GM12865 (cell line): ENCODE results near the gene SERP1.
"Not testable (repeated sequence)": the region's sequence is repeated elsewhere in the genome, so short reads cannot be mapped to it uniquely, and the experiment has no call there.

ENCODE experiments used
- DNase-seq: peaks from one replicate; pipeline ENCODE4 v3.0.0; 2010; ENCODE audit warnings: low read depth
- H3K4me3 ChIP-seq: 2 replicates; pipeline ENCODE4 v1.5.1; 2011; ENCODE audit warnings: mild to moderate bottlenecking, low read depth, low read length, control low read depth
- CTCF ChIP-seq: IDR thresholded peaks from 2 replicates; pipeline ENCODE4 v1.5.1; 2011; ENCODE audit warnings: low read length, control low read depth, low read depth, inconsistent platforms; ENCODE audit not compliant: insufficient read depth; ENCODE audit errors: missing control alignments

The SERP1 gene

GRCh38 chr3:150511122-150511821, 35.0 kb downstream of the SERP1 start:
- no peak for DNase-seq
- no peak overlapping the region for H3K4me3 ChIP-seq
- no peak for TF ChIP-seq CTCF

- no peak overlapping the region for H3K4me3 ChIP-seq
- no peak for TF ChIP-seq CTCF
- no peak for DNase-seq
Observed at GRCh38 chr3:150509780-150510179, 36.5 kb downstream of the SERP1 start.

GRCh38 chr3:150508401-150508800, 37.9 kb downstream of the SERP1 start:
- no peak overlapping the region for H3K4me3 ChIP-seq
- TF ChIP-seq CTCF = no peak
- no peak for DNase-seq

- no peak for TF ChIP-seq CTCF
- no peak overlapping the region for H3K4me3 ChIP-seq
- no peak for DNase-seq
Observed at GRCh38 chr3:150504483-150504882, 41.8 kb downstream of the SERP1 start.

GRCh38 chr3:150503402-150504099, 42.7 kb downstream of the SERP1 start:
- no peak for DNase-seq
- no peak overlapping the region for H3K4me3 ChIP-seq
- TF ChIP-seq CTCF = no peak

- not testable (repeated sequence) for DNase-seq, H3K4me3 ChIP-seq
Observed at GRCh38 chr3:150500960-150501359, 45.3 kb downstream of the SERP1 start.

- TF ChIP-seq CTCF = no peak
- DNase-seq = no peak
- H3K4me3 ChIP-seq = no peak overlapping the region
Observed at GRCh38 chr3:150497956-150498355, 48.3 kb downstream of the SERP1 start.
